T-cell (primary cell): Measurements from ENCODE around the gene ZNF625. TPM values are rescaled to one million over a fixed set of nuclear protein-coding genes. Genes with fewer than 3 reads are reported as not detected.
A peak's percentile ranks its signal among the peaks of the same experiment; 100 is the strongest.

ENCODE experiments used
- ATAC-seq, 4 experiments: fragments of 200-7000 bp in 3 of 4; fragments of 150-1000 bp in 1 of 4; cut with Tn5 transposase; replicated peaks in 1 of 4; 1 replicate in 3 of 4; 2 replicates in 1 of 4; pipeline ENCODE4 v1.10.0; 2021; ENCODE audit warnings: moderate library complexity in 3 of 4, mild to moderate bottlenecking in 2 of 4, moderate number of reproducible peaks in 1 of 4
- CTCF ChIA-PET, 2 donors: fragments of 300-600 bp; sonication (Branson Sonifier 250); formaldehyde crosslinking; loops; one replicate each; lab custom pipeline; 2022; ENCODE audit warnings: antibody characterized with exemption in 2 of 2; lab: Charles Lee
- POLR2A ChIA-PET, 2 donors: fragments of 300-600 bp; sonication (Branson Sonifier 250); formaldehyde crosslinking; loops; one replicate each; lab custom pipeline; 2022; ENCODE audit warnings: antibody characterized with exemption in 2 of 2; lab: Charles Lee
- DNase-seq, 35 experiments: peaks; one replicate each; pipeline versions ENCODE4 v3.0.0 to v3.0.0-alpha.2; 2013 to 2023
- H3K27ac ChIP-seq: one replicate; pipeline ENCODE4 v1.5.1; 2013; ENCODE audit warnings: low read length
- H3K27me3 ChIP-seq, 2 experiments: replicated peaks in 1 of 2; 1 replicate in 1 of 2; 2 replicates in 1 of 2; pipeline versions ENCODE4 v1.6.1 to v1.7.0; 2013; ENCODE audit warnings: low read length in 1 of 2, mixed read lengths in 1 of 2; ENCODE audit not compliant: control insufficient read depth in 2 of 2, insufficient read depth in 2 of 2; ENCODE audit errors: extremely low read depth in 1 of 2
- H3K36me3 ChIP-seq, 2 donors: 1 replicate in 1 of 2; 2 replicates in 1 of 2; pipeline versions ENCODE4 v1.6.1 to v1.7.0; 2013; ENCODE audit warnings: low read length in 1 of 2; ENCODE audit not compliant: control insufficient read depth in 2 of 2, insufficient read depth in 1 of 2; ENCODE audit errors: extremely low read depth in 1 of 2
- H3K4me1 ChIP-seq, 2 experiments: 1 replicate in 1 of 2; 2 replicates in 1 of 2; pipeline versions ENCODE4 v1.6.1 to v1.7.0; 2013; ENCODE audit warnings: low read length in 2 of 2, mixed read lengths in 1 of 2; ENCODE audit not compliant: insufficient read depth in 2 of 2, control insufficient read depth in 1 of 2; ENCODE audit errors: extremely low read depth in 1 of 2
- H3K4me3 ChIP-seq, 2 donors: 1 replicate in 1 of 2; 2 replicates in 1 of 2; pipeline versions ENCODE4 v1.5.1 to v1.7.0; 2013; ENCODE audit warnings: mild to moderate bottlenecking in 2 of 2, low read length in 1 of 2, moderate library complexity in 1 of 2; ENCODE audit not compliant: control insufficient read depth in 1 of 2; ENCODE audit errors: extremely low read depth in 1 of 2
- H3K9me3 ChIP-seq: 2 replicates; pipeline ENCODE4 v1.7.0; 2013
- H3K27ac Mint-ChIP-seq, 2 donors: one replicate each; pipeline ENCODE4 v1.8.0; 2020 to 2021; ENCODE audit warnings: mild to moderate bottlenecking in 2 of 2, mixed read lengths in 2 of 2
- H3K27me3 Mint-ChIP-seq, 2 donors: one replicate each; pipeline ENCODE4 v1.8.0; 2021 to 2022; ENCODE audit warnings: mixed read lengths in 2 of 2
- H3K36me3 Mint-ChIP-seq: one replicate; pipeline ENCODE4 v1.8.0; 2021; ENCODE audit warnings: mixed read lengths
- H3K4me1 Mint-ChIP-seq, 3 donors: one replicate each; pipeline ENCODE4 v1.8.0; 2020 to 2022; ENCODE audit warnings: mixed read lengths in 3 of 3, mild to moderate bottlenecking in 1 of 3
- H3K4me3 Mint-ChIP-seq, 3 donors: one replicate each; pipeline ENCODE4 v1.8.0; 2020 to 2022; ENCODE audit warnings: mild to moderate bottlenecking in 3 of 3, mixed read lengths in 3 of 3, moderate library complexity in 3 of 3
- H3K9me3 Mint-ChIP-seq, 3 donors: one replicate each; pipeline ENCODE4 v1.8.0; 2020 to 2022; ENCODE audit warnings: mixed read lengths in 3 of 3
- WGBS: methylation state at CpG from one replicate; pipeline ENCODE4 v1.1.5; 2013; ENCODE audit warnings: missing lambda C conversion rate; ENCODE audit not compliant: insufficient coverage; 5-methylcytosine and 5-hydroxymethylcytosine counted together
- total RNA-seq, 35 experiments: library from RNA in 6 of 35; stranded (reverse) in 6 of 35; fragments of 120-200 nt in 1 of 35; gene quantifications; one replicate each; pipeline versions ENCODE4 v1.2.1 to v1.2.4 and lab custom pipeline; 2013 to 2026

ZNF625 gene
- 1 to 10 TPM; 1.2 to 3.5 (median 2.0) TPM for total RNA-seq
- 6.5 TPM for total RNA-seq (2013)
- 0 to 0.20 (median 0.05) reads per million in 29 experiments for total RNA-seq (lab: John Stamatoyannopoulos, UW)

DNA sequence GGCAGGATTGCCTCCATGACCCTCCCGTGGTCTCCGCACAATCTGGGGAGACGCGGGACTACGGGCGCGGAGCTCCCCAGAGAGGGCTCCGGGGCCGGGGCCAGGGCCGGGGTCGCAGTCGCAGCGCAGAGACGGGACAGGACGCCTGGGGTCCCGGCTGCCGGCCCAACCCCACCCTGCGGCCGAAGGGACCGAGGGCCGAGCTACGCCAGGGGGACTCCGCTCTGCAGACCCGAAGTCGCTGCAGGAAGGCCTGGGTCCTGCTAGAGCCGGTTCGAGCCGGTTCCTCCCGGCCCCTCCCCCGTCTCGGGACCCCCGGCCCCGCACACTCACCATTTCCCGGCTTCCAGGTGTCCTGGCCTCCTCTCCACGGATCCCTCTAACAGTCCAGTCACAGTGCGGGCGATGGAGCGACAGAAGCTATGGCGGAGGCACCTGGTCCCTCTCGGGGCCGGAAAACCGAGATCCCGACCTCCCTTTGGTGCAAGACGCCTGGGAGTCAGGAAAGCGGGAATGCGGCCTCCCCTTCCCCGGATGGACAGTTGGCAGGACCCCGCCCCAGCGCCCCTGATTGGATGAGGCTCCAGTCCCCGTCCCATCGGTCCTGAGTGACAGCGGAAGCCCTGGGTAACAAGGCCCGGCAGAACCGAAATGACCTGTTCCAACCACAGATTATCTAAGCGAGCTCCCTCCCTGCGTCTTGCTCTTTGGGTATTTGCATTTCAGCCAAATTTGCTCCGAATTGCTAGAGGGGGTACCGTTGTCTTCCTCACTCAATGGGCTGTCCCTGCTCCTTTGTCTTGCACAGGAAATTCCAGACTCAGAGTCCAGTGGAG lies at the start of gene ZNF625:
ZNF625 (minus strand) TSS at position 512 of the 836 bp plus-strand sequence; CDS start at position 336, 176 bp downstream.
- 2% methylated on average over 46 of the region's 58 CpGs for WGBS
- Mint-ChIP-seq H3K9me3 (no peaks in the 10 kb centered on the region), H3K4me1 (peaks cover 6 to 23% (median 15%) of the 10 kb centered on the region in 3 donors)

DNA sequence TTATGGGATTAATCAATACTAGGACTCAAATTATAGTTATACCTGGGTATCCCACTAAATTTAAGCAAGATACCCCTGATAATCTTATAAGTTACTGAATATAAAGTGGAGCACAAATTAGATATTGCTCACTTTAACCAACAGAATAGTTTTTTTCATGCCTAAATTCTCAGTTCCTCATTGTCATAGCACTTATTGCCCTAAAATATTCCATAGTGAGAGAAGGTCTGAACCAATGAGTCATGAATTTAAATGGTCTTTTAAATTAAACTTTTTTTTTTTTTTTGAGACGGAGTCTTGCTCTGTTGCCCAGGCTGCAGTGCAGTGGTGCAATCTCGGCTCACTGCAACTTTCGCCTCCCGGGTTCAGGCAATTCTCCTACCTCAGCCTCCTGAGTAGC lies 48.8 kb upstream of the ZNF625 start:
- peaks cover 12 to 20% (median 15%) of the 10 kb centered on the region in 3 donors for H3K4me1 Mint-ChIP-seq
- no CpG with 5 or more reads among the region's 4 CpGs for WGBS
- H3K27ac Mint-ChIP-seq = no peak overlapping the region
- peaks cover 6% of the 10 kb centered on the region in 2 experiments for H3K4me1 ChIP-seq
- H3K27me3 ChIP-seq = no peaks in the 10 kb centered on the region
- no peaks in the 10 kb centered on the region for H3K27me3 Mint-ChIP-seq
- ChIA-PET POLR2A (no interaction called here), CTCF (interaction anchor here in 1 of 2 donors (0.7 kb wide), 1 partner anchor 17 kb away, joined by 3 read pairs; no protein-coding TSS in a partner anchor)
- peaks cover 31% of the 10 kb centered on the region for H3K36me3 Mint-ChIP-seq
- peaks cover 15% of the 10 kb centered on the region for H3K9me3 ChIP-seq
- peaks cover 12 to 35% (median 23%) of the 10 kb centered on the region in 3 donors for H3K9me3 Mint-ChIP-seq
- H3K27ac ChIP-seq = no peak overlapping the region
- DNase-seq = no peak
- no peak overlapping the region for H3K4me3 Mint-ChIP-seq
- no peaks in the 10 kb centered on the region for H3K36me3 ChIP-seq
- no peak overlapping the region for H3K4me3 ChIP-seq
- no peak for ATAC-seq

More for the DNA sequence above, at the start of gene ZNF625:
- Histone ChIP-seq H3K4me1 (peaks cover 0 to 23% of the 10 kb centered on the region in 2 experiments), H3K27ac (peak within 1 kb of the TSS; percentile 61), H3K36me3 (no peaks in the 10 kb centered on the region), H3K9me3 (no peaks in the 10 kb centered on the region), H3K4me3 (peak within 1 kb of the TSS; percentile 55 to 87), H3K27me3 (peaks cover 0 to 9% of the 10 kb centered on the region in 2 experiments)
- POLR2A ChIA-PET = no interaction called here
- H3K36me3 Mint-ChIP-seq = peaks cover 4% of the 10 kb centered on the region
- ATAC-seq = peak; percentile 46 to 64 (median 55)
- peaks cover 0 to 8% of the 10 kb centered on the region in 2 donors for H3K27me3 Mint-ChIP-seq
- CTCF ChIA-PET = interaction anchor here in 1 of 2 donors (1.0 kb wide), 1 partner anchor 133 kb away, joined by 3 read pairs; no protein-coding TSS in a partner anchor
- peak within 1 kb of the TSS; percentile 55 to 80 for H3K27ac Mint-ChIP-seq
- peak within 1 kb of the TSS; percentile 84 to 89 (median 86) for H3K4me3 Mint-ChIP-seq
- DNase-seq = peak in 7 of 35 experiments; percentile 1 to 32 (median 25)

DNA sequence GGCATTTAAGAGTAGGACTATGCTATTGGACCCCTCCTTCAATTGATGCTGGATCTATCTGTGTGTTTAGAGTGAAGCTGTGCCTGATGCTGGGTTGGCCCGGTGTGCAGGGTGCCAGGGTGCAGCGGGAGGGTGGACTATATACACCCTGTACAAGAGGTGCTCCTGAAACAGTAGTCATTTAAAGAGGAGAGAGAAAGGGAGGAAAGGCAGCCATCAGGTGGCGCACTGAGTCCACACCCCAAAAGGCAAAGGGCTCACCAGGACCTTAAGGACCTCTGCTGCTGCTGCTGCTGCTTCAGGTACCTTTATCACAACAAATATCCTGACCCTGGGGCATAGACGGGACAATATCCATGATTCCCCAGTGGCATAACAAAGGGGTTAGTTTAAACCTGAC lies 45.7 kb upstream of the ZNF625 start:
- Mint-ChIP-seq H3K4me3 (no peak overlapping the region), H3K4me1 (peaks cover 17 to 41% (median 30%) of the 10 kb centered on the region in 3 donors), H3K27ac (no peak overlapping the region), H3K36me3 (peaks cover 28% of the 10 kb centered on the region), H3K9me3 (peaks cover 16 to 27% (median 20%) of the 10 kb centered on the region in 3 donors), H3K27me3 (no peaks in the 10 kb centered on the region)
- peaks cover 6 to 14% of the 10 kb centered on the region in 2 experiments for H3K4me1 ChIP-seq
- CTCF ChIA-PET = interaction anchor here in 1 of 2 donors (0.5 to 0.7 kb wide), 2 partner anchors 108 to 363 kb away, joined by 5 to 6 read pairs; no protein-coding TSS in a partner anchor
- no peak overlapping the region for H3K27ac ChIP-seq
- H3K27me3 ChIP-seq = no peaks in the 10 kb centered on the region
- no peak overlapping the region for H3K4me3 ChIP-seq
- WGBS = 75% methylated on average over 2 of the region's 4 CpGs
- ATAC-seq = peak; percentile 66 to 93 (median 88)
- H3K36me3 ChIP-seq = no peaks in the 10 kb centered on the region
- POLR2A ChIA-PET = interaction anchor here in 1 of 2 donors (0.5 kb wide), 1 partner anchor 139 kb away, joined by 9 read pairs; no protein-coding TSS in a partner anchor
- no peaks in the 10 kb centered on the region for H3K9me3 ChIP-seq
- peak; percentile 18 to 70 (median 50) for DNase-seq

DNA sequence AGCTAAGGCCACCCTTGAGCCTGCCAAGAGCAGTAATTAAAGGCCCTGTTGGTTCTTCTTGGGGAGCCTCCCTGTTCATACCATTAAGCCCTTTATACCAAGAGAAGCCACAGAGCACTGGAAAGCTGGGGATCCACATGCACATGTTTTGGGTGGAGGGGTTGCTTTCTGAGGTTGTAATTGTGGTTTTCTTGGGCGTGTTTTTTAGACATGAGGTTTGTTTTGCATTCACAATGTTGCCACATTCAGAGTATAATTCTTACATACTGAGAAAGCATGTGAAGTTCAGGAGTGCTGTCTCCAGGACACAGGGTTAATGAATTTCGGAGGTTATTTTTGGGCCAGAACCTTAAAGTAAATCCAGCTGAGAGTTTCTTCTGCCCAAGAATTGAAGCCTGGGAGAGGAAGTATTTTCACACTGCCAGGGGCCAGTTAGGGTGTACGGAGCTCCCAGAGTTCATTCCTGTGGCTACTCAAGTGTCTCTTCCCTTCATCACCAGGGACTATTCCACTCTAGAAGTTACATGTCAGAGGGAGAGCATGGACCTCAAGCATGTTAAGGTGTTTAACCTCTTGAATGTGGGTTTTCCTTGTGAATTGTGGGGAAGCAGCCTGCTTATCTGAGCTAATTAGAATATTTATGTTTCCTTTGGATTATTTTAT lies 43.4 kb upstream of the ZNF625 start:
- Mint-ChIP-seq H3K36me3 (peaks cover 22% of the 10 kb centered on the region), H3K27me3 (no peaks in the 10 kb centered on the region), H3K4me3 (peak overlapping the region; percentile 4 to 54 (median 37)), H3K4me1 (peaks cover 23 to 48% (median 40%) of the 10 kb centered on the region in 3 donors), H3K27ac (peak overlapping the region; percentile 53 to 75), H3K9me3 (peaks cover 9 to 22% (median 18%) of the 10 kb centered on the region in 3 donors)
- POLR2A ChIA-PET = no interaction called here
- Histone ChIP-seq H3K36me3 (no peaks in the 10 kb centered on the region), H3K9me3 (peaks cover 3% of the 10 kb centered on the region), H3K27ac (no peak overlapping the region), H3K27me3 (peaks cover 0 to 5% of the 10 kb centered on the region in 2 experiments), H3K4me1 (peaks cover 11 to 14% of the 10 kb centered on the region in 2 experiments), H3K4me3 (no peak overlapping the region)
- peak in 1 of 35 experiments; percentile 10 for DNase-seq
- no peak for ATAC-seq
- CTCF ChIA-PET = no interaction called here
- no CpG with 5 or more reads among the region's 3 CpGs for WGBS

DNA sequence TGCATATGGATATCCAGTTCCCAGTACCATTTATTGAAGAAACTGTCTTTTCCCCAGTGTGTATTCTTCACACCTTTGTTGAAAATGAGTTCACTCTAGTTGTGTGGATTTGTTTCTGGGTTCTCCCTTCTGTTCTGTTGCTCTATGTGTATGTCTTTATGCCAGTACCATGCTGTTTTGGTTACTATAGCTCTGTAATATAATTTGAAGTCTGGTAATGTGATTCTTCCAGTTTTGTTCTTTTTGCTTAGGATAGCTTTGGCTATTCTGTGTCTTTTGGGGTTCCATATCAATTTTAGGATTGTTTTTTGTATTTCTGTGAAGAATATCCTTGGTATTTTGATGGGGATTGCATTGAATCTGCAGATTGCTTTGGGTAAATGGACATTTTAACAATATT lies 41.6 kb upstream of the ZNF625 start:
- H3K36me3 Mint-ChIP-seq = peaks cover 20% of the 10 kb centered on the region
- Histone ChIP-seq H3K27me3 (peaks cover 0 to 10% of the 10 kb centered on the region in 2 experiments), H3K36me3 (no peaks in the 10 kb centered on the region), H3K4me3 (no peak overlapping the region), H3K9me3 (peaks cover 3% of the 10 kb centered on the region), H3K4me1 (peaks cover 14 to 17% of the 10 kb centered on the region in 2 experiments), H3K27ac (no peak overlapping the region)
- H3K4me3 Mint-ChIP-seq = peak overlapping the region in 1 of 3 donors; percentile 16
- no peak for ATAC-seq
- POLR2A ChIA-PET = interaction anchor here in 1 of 2 donors (0.6 kb wide), 1 partner anchor 63 kb away, joined by 4 read pairs; no protein-coding TSS in a partner anchor
- H3K27ac Mint-ChIP-seq = no peak overlapping the region
- CTCF ChIA-PET = no interaction called here
- DNase-seq = no peak
- no peaks in the 10 kb centered on the region for H3K27me3 Mint-ChIP-seq
- H3K9me3 Mint-ChIP-seq = peaks cover 9 to 27% (median 18%) of the 10 kb centered on the region in 3 donors
- H3K4me1 Mint-ChIP-seq = peaks cover 28 to 56% (median 46%) of the 10 kb centered on the region in 3 donors
